ENCODE results near the gene DDX56.

DNA sequence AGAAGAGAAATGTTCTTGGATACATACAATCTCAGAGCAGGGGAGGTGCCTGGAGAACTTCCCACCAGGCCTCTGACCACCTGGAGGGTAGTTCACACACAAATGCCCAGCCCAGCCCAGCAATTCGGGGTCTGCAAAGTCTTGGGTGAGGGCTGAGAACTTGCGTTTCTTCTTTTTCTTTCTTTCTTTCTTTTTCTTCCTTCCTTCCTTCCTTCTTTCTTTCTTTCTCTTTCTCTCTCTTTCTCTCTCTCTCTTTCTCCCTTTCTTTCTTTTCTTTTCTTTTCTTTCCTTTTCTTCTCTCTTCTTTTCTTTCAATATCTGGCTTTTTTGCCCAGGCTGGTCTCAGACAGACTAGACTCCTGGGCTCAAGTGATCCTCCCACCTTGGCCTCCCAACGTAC is 54.9 kb downstream of the DDX56 start:
- TF ChIP-seq, protein P1, sequence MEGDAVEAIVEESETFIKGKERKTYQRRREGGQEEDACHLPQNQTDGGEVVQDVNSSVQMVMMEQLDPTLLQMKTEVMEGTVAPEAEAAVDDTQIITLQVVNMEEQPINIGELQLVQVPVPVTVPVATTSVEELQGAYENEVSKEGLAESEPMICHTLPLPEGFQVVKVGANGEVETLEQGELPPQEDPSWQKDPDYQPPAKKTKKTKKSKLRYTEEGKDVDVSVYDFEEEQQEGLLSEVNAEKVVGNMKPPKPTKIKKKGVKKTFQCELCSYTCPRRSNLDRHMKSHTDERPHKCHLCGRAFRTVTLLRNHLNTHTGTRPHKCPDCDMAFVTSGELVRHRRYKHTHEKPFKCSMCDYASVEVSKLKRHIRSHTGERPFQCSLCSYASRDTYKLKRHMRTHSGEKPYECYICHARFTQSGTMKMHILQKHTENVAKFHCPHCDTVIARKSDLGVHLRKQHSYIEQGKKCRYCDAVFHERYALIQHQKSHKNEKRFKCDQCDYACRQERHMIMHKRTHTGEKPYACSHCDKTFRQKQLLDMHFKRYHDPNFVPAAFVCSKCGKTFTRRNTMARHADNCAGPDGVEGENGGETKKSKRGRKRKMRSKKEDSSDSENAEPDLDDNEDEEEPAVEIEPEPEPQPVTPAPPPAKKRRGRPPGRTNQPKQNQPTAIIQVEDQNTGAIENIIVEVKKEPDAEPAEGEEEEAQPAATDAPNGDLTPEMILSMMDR (IDR thresholded peaks at IDR 0.05): no peak
- no peak for TF ChIP-seq POLR2A (IDR thresholded peaks at IDR 0.05)
